ENCODE measurements around the gene RAPGEF2.

The RAPGEF2 gene

DNA sequence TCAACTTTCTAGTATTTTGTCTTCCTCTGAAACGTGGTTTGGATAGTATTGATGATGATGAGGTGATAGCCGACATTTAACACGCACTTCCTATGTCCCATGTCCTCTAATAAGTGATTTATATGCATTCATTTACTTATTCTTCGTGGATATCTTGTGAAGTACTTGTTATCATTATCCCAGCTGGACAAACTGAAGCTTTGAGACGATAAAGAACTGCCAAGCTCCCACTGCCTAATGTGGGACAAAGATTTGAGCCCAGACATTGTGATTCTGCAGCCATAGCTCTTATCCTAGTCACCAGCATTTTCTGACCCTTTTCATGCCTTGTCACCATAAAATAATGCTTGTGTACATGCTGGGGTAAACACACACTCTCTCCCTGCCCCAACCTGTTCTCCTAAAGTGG is 92.5 kb downstream of the RAPGEF2 start:
- no peak for DNase-seq (ENCODE audit: low read depth in 2 of 2)

GRCh38 chr4:159197260-159197884 is 94.5 kb downstream of the RAPGEF2 start:
- DNase-seq (ENCODE audit: low read depth in 2 of 2): no peak

GRCh38 chr4:159197885-159198269 is 95.0 kb downstream of the RAPGEF2 start:
- DNase-seq (ENCODE audit: low read depth in 2 of 2): no peak

GRCh38 chr4:159199826-159200225 is 96.9 kb downstream of the RAPGEF2 start:
- DNase-seq (ENCODE audit: low read depth in 2 of 2): no peak

GRCh38 chr4:159201168-159201567 is 98.3 kb downstream of the RAPGEF2 start:
- no peak for DNase-seq (ENCODE audit: low read depth in 2 of 2)

GRCh38 chr4:159204566-159204965 is 101.7 kb downstream of the RAPGEF2 start:
- DNase-seq (ENCODE audit: low read depth in 2 of 2): no peak

DNA sequence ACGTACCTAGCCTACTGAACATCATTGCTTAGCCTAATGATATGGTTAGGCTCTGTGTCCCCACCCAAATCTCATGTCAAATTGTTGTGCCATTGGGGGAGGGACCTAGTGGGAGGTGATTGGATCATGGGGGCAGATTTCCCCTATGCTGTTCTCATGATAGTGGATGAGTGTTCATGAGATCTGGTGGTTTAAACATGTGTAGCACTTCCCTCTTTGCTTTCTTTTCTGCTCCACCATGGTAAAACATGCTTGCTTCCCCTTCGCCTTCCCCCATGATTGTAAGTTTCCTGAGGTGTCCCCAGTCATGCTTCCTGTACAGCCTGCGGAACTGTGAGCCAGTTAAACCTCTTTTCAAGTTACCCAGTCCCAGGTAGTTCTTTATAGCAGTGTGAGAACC is 102.6 kb downstream of the RAPGEF2 start:
- no peak for DNase-seq (ENCODE audit: low read depth in 2 of 2)

GRCh38 chr4:159206427-159206871 is 103.6 kb downstream of the RAPGEF2 start:
- DNase-seq (ENCODE audit: low read depth in 2 of 2): peak; percentile 35 to 39

- no peak for DNase-seq (ENCODE audit: low read depth in 2 of 2)
Observed at GRCh38 chr4:159209249-159209648, 106.4 kb downstream of the RAPGEF2 start.

DNA sequence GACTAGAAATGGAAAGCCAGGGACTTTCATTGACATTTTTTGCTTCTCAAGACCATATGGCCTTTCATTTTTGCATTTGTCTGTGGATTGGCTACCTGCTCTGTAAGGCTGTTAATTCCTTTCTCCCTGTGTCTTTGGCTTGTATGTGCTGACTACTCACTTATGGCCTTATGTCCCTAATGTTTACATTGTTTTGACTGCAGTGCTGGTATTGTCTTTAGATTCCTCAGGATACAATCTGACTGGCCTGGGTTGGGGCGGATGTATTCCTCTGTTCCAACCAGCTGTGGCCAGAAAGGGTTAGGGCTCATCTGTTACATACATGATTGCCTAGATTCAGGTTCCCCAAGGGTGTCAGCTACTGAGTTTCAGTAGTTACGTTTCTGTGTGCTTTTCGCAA is 108.1 kb downstream of the RAPGEF2 start:
- DNase-seq (ENCODE audit: low read depth in 2 of 2): no peak

DNA sequence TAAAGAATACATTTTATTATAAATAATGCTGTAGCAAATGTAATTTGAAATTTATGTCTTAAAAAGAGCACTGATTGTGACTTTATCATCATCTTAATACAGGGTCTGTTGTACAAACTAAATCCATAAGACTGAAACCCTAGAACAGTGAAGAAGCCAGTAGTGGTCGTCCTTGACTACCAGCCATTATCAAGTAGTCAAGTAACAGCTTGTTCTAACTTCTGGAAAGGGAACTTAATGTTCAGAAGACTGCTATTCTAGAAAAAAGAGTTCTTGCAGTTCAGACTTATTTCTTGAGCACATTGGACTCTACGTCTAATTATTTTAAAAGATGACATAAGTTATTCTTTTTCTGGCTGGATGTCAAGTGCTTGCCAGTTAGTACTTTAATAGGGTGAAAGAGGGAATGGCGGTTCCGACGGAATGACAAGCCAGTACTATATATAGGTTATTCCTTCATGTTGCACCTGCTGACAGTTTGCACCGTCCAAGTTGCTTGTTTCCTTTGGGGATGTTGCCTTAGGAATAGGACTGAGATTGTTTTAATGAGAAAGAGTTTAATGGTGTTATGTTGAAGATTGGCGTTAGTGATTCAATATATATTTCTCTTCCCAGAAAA is 109.9 kb downstream of the RAPGEF2 start:
- DNase-seq (ENCODE audit: low read depth in 2 of 2): no peak

DNA sequence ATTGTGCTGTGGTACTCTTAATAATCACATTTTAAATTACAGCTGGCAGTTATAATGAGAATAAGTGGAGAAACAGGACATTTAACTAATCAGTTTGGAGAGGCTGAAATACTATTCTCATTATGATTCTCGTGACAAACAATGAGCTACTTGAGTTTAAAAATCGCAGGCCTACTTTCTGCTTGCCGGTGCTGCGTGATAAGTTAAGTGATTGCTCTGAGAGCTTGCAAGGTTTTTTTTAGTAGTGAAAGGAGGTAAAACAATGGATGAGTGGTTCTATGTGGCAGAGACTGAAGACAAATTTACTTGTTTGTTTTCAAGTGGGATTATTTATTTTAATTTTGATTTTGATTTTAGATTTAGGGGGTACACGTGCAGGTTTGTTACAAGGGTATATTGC is 114.0 kb downstream of the RAPGEF2 start:
- no peak for DNase-seq (ENCODE audit: low read depth in 2 of 2)

- DNase-seq (ENCODE audit: low read depth in 2 of 2): no peak
Observed at GRCh38 chr4:159219862-159220261, 117.0 kb downstream of the RAPGEF2 start.

DNA sequence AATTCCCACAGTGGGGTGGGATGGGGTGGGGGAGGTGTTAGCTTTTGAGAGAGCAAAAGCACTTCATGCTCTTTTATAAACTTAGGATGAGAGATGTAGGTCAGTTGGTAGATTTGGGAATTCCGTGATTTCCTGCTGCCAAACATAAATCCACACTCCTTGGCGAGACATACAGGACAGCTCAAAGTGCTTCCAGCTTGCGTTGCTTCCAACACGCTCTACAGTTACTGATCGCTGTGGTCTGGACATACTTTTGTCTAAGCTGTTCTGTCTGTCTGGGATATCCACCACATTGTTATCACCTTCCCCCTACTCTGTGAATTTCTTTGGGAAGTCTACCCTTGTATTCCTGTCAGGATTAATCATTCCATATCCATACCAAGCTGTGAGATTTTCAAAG is 117.5 kb downstream of the RAPGEF2 start:
- no peak for DNase-seq (ENCODE audit: low read depth in 2 of 2)

- no peak for DNase-seq (ENCODE audit: low read depth in 2 of 2)
Observed at GRCh38 chr4:159221280-159221679, 118.4 kb downstream of the RAPGEF2 start.

DNA sequence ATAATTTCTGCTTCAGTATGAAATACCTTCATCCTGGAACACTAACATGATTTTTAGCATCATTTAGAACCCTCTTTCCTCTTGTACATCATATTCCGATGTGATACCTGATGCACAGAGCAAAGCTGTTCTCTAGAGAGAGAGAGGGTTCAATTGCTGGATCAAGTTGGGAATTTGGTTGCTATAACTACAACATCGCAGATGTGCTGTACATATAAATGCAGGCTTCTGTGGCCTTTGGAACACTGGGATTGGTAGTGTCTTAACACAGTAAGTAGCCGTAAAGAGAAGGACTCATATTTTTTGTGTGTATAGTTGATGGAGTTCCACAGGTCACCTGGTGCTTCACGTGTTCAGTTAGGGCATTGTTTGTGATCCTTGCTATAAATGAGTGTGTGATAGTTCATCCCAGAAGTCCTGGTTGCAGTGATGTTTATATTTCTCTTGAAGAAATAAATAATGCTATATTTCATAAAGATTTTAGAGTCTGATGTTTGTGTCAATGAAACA is 119.2 kb downstream of the RAPGEF2 start:
- DNase-seq (ENCODE audit: low read depth in 2 of 2): no peak

DNA sequence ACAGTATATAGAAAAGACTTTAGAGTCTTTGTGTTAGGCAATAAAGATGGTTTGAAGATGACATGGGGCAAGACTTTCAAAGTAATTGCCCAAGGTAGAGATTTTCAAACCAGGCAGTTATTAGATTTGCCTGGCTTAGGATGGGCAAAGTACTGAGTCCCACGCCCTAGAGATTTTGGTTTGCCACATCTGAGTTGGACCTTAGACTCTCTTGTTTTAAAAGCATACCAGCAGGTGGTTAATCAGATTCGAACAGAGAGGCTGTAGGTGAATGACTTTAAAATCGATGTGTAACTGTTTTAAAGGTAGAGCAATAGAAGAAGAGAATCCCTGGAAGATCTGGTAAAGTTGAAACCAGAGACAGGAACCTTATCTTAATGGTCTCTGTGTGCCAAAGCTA is 121.5 kb downstream of the RAPGEF2 start:
- no peak for DNase-seq (ENCODE audit: low read depth in 2 of 2)

DNA sequence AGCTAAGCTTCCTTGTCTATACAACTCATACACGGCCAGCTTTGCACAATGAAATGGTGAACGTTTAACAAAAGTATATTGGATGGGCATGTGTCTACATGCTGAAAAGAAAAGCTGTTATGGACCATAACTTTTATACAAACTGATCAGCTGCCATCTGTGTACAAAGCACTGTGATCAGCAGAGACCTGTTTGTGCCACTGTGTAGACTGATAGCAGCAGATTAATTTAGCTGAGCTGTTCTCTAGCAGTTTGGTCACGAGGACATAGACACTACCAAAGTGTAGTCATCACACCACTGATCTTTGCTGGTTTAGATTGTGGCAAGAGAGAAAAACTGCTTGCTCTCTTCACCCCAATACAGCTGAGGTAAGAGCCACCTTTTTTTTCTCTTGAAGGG is 124.5 kb downstream of the RAPGEF2 start:
- DNase-seq (ENCODE audit: low read depth in 2 of 2): no peak

GRCh38 chr4:159227984-159228383 is 125.1 kb downstream of the RAPGEF2 start:
- DNase-seq (ENCODE audit: low read depth in 2 of 2): no peak

GRCh38 chr4:159229164-159229563 is 126.3 kb downstream of the RAPGEF2 start:
- DNase-seq (ENCODE audit: low read depth in 2 of 2): no peak

DNA sequence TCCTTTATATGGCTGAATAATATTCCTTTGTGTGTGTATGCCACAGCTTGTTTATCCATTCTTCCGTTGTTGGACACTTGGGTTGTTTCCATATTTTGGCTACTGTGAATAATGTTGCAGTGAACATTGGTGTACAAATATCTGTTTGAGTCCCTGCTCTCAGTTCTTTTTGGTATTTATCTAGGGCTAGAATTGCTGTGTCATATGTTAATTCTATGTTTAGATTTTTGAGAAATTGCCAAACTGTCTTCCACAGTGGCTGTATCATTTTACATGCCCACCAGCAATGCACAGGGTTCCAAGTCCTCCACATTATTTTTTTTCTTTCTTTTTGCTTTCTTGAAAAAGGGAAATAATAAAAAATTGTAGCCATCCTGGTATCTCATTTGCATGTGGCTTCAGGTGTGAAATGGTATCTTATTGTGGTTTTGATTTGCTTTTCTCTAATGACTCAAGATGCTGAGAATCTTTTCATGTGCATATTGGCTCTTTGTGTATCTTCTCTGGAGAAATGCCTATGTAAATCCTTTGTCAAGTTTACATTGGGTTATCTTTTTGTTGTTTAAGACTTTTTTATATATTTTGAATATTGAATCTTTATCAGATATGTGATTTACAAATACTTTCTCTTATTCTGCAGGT is 129.7 kb downstream of the RAPGEF2 start:
- DNase-seq (ENCODE audit: low read depth in 2 of 2): no peak

- no peak for DNase-seq (ENCODE audit: low read depth in 2 of 2)
Observed at GRCh38 chr4:159235779-159236368, 133.0 kb downstream of the RAPGEF2 start.

DNA sequence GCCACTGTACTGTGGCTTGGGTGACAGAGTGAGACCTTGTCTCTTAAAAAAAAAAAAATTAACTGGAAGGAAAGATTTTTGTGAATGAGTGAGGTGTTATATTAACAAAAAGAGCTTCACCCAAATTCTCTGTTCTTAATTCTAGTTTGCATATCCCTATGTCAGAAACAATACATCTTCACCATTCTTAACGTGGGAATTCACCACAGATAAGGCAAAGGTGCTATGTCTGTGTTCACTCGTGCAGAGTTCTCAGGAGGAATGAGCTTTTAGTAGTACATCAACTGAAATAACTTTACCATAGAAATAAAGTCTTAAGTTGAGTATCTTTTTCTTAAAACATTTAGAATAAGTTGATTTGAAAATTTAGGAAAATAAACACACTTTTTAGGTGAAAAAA is 135.1 kb downstream of the RAPGEF2 start:
- no peak for DNase-seq (ENCODE audit: low read depth in 2 of 2)
